Stimulated activated CD4-positive, alpha-beta T cell treated with anti-CD3 and anti-CD28 coated beads, Interleukin-1b, Interleukin-23, amount 100 ng/mL, for 48 hours (primary cell): ENCODE data around the gene SYT1.
"Not testable (repeated sequence)": the region's sequence is repeated elsewhere in the genome, so short reads cannot be mapped to it uniquely, and the experiment has no call there.

Experiments
- DNase-seq: peaks from one replicate; pipeline ENCODE4 v3.0.0-alpha.2; 2020

The SYT1 gene

DNA sequence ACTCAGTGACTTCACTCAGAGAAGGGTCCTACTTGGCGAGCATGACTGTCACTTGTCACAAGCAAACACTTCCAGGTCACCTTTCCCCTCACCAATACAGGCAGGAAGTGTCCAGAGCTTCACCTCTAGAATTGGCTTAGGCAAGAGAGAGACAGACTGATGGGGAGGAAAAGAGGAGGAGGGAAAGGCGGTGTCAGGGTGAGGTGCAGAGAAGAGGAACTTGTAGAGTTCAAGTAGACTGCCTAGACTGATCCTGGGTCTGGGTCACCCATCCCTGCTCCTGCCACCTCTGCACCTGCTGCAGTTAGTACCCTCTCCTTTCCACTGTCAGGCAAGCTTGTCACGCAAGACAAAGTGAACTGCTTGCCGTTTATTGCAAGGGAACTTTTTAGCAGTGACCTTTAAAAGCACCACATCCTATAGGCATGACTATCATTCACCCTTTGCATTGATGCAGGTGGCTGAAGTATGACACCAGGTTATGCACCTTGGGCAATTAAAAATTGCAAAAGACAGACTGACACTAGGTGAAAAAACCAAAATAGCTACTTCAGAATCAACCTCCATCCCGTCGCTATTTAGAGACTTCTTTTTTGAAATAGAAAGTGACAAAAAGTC, 292.4 kb downstream of the SYT1 start:
- no peak for DNase-seq

- no peak for DNase-seq
Measured at GRCh38 chr12:79161249-79161934, 296.8 kb downstream of the SYT1 start.

GRCh38 chr12:79162147-79162772, 297.7 kb downstream of the SYT1 start:
- DNase-seq: no peak

- no peak for DNase-seq
Measured at GRCh38 chr12:79162948-79163347, 298.4 kb downstream of the SYT1 start.

DNA sequence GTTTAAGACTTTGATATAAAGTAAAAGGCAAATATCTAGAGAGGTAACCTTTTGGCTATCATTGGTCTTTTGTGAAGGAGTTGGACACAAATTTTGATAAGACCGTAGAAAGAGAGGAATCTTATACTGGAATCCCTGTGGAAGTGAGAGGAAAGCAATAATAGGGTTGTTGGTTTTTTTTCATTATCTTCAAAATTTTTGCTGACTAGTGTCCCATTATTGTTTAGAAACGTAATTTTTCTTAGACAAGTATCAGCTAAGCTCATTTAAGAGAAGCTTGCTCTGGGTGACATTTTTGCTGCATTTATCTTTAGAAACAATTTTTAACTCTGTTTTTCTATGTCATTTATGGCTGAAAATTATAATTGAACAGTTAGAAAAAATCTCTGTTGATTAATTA, 300.3 kb downstream of the SYT1 start:
- DNase-seq: no peak

- no peak for DNase-seq
Measured at GRCh38 chr12:79168687-79169086, 304.1 kb downstream of the SYT1 start.

DNA sequence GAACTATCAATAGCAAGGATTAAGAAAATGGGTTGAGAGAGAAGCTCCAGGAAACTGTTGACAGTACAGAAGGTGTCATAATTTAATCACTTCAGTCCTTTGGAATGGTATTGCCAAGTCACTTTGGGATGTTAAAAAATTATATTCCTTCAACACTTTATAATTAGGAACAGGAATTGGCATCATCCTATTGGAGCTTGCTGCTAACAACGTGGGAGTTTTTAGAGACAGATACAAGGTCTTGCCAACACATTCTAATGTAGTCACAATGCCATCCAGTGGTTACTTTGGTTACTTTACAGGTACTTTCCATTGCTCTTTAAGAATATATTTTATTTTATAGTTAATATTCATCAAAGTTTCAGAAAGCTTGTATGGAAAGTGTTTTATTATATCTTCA, 310.1 kb downstream of the SYT1 start:
- DNase-seq: no peak

DNA sequence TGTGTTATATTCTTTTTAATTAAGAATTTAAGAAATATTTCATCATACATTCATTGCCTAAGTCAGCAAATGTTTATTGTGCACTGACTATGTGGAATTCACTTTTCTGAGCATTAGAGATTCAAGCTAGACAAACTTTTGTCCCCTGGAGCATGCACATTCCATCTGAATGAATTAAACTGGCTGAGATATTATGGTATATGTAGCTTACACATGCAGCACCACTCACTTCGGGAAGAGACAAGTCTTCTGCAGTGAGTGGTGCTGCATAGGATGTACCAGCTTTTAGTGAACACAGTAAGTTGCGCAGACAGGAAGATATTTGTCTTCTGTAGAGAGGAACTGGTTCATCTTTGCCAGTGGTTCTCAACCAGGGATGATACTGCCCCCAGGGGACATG, 318.4 kb downstream of the SYT1 start:
- no peak for DNase-seq

- no peak for DNase-seq
Measured at GRCh38 chr12:79183926-79184325, 319.4 kb downstream of the SYT1 start.

- no peak for DNase-seq
Measured at GRCh38 chr12:79186506-79186905, 321.9 kb downstream of the SYT1 start.

DNA sequence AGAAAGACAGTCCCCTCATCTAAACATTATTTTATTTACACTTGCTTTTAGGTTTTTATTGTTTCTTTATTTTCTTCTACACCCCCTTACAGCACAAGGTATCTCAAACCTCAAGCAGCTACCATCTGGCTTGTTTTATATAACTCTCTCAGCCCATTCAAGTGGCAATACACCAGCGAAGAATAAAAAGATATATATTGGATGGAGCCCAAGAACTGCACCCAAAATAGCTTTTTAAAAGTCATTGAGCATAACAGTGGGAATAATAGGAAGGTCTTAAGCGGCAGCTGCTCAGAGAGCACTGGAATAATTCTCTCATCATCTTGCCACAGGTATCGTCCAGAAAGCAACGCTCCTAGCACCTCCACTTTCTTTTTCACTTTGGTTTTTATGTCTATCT, 322.5 kb downstream of the SYT1 start:
- no peak for DNase-seq

DNA sequence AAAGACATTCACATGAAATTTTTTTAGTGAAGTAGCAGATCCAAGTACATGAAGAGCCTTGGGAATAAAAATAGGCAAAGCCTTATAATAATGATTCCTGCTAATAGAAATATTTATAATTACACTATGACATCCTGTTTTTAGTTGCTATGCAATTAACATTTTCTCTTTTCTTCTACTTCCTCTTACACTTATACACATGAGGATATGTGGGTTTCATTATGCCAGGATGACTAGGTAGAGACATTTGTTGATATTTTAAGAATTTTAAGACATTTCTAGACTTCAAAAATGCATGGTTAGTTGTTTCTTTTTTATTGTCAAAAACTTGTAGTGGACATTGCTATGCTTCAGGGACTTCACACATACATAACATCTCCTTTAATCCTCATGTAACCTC, 326.8 kb downstream of the SYT1 start:
- no peak for DNase-seq

- no peak for DNase-seq
Measured at GRCh38 chr12:79194595-79194994, 330.0 kb downstream of the SYT1 start.

DNA sequence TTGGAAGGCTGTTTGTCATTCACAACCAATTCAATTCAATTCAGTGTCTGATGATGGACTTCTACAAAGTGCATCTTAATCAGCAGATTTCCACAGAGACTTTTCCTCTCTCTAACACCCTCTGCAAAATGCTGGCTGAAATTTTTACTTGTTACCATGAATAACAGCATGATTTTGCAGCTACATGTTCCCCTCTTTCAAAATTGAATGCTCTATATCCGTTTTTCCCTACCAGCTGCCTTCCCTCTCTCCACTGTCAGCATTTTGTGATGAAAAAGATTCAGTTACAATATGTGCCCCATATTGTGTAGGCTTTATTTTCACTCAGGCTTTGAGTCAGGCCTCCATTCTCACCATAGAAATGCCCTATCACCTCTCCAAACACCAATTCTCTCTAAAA, 334.6 kb downstream of the SYT1 start:
- no peak for DNase-seq

GRCh38 chr12:79200176-79200575, 335.6 kb downstream of the SYT1 start:
- no peak for DNase-seq

DNA sequence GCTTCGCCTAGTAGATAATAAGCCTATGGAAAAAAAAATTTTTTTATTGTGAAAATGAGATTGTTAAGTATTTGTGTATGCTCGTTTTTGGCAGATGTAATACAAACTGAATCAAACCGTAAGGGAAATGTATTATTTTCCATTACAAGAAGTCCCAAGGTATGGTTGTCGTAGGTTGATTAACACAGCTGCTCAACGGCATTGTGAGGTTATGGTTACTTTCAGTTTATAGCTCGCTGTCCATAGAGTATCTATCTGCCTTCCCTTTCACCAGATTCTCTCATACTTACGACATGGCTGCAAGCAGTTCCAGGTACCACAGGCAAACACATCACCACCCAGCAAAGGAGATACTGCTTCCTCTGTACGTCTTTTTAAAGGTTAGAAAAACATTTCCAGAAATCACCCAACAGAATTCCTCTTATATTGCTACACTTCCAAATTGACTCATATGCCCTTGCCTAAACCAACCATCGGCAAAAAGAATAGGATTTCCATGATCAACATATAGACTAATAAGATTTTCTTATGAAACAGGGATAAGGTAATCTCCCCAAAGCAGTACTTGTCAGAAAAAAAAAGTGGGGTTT, 338.6 kb downstream of the SYT1 start:
- no peak for DNase-seq

GRCh38 chr12:79206871-79207270, 342.3 kb downstream of the SYT1 start:
- DNase-seq: no peak

- DNase-seq: not testable (repeated sequence)
Measured at GRCh38 chr12:79210403-79210802, 345.8 kb downstream of the SYT1 start.

DNA sequence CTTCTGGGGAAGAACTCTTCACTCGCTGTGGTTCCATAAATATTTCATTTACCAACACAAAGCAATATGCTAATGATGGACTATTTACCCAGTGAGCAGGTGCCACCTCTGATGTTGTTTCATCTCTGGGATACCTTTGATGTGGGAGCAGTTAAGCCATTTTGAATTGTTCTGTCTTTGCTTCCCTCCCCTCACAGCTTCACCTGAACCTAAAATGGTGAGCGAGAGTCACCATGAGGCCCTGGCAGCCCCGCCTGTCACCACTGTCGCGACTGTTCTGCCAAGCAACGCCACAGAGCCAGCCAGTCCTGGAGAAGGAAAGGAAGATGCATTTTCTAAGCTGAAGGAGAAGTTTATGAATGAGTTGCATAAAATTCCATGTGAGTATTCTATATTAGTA, 352.7 kb downstream of the SYT1 start:
- DNase-seq: no peak

DNA sequence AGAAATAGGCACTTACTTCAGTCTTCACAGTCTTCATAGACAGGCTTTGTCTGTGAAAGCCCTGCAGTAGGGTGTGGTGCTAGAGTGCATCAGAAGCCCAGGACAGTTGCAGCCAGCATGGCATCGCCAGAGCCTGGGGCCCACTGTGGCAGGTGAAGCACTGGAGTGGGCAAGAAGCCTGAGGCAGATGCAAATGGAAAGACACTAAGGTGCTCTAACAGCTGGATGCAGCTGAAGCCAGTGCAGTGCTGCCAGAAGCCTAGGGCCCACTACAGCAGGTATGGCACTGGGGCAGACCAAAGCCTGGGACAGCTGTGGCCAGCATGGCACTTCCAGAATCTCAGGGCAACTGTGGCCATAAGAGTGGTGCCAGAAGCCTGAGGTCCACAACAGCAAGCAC, 358.6 kb downstream of the SYT1 start:
- no peak for DNase-seq

GRCh38 chr12:79223761-79224160, 359.2 kb downstream of the SYT1 start:
- no peak for DNase-seq

DNA sequence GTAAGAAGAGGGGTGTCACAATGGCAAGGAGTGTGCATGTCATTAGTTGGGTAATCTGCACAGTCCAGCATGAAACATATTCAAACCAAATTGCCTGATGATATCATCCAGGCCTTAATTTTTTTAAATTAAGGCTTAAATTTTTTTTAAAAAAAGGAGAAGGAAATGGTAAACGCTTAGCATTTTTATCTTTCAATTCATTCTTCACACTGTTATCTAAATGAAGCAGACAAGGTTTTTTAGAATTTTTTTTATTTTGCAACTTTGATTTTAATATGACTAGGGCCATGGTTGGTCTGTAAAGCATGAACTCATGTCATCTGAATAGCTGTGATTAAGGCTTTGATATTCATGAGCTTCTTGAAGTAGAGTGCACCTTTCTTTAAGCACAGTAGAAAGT, 362.5 kb downstream of the SYT1 start:
- no peak for DNase-seq

DNA sequence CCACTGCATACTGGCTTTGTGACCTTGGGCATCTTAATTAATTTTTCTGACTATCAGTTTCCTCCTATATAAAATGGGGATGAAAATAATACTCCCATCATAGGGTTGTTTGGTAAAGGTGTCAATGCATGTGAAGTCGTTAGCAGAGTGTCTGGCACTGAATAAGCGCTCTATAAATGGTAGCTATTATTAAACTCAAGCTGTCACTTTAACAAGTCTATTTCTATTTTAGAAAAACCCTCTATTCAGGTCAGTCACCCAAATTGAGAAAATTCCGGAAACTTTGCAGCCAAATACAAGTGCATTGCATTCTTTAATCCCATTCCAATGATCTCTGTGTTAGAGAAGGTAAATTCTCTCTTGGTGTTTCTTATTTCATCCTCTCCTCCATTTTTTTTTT, 363.1 kb downstream of the SYT1 start:
- no peak for DNase-seq

DNA sequence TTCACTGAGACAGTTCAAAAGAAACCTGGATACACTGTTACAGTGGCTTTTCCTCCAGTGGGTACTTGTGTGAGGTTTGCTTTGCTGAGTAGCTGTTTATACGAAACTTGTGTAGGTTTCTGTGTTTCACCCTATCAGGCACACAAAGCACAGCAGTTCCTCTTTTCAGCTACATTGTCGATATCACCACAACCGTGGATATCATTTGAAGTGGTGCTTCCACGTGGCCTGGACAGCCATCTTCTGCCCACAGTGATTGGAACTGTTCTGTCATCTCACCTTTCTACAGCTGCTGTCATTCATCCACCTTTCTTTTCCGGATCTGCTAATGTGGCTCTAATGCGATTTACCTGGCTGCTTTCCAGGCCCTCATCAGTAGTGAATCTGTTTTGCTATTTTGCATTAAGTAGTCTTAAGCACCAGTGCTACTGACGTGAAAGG, 368.8 kb downstream of the SYT1 start:
- no peak for DNase-seq
